Calu3 (cell line): ENCODE data around the gene DDX31. TPM values are rescaled to one million over a fixed set of nuclear protein-coding genes. Genes with fewer than 3 reads are reported as not detected.
"Not testable (repeated sequence)": the region's sequence is repeated elsewhere in the genome, so short reads cannot be mapped to it uniquely, and the experiment has no call there.

ENCODE experiments used
- BruUV-seq: library from RNA; stranded (reverse); fragments of 400-500 nt; replicated peaks from 2 replicates; lab custom pipeline; 2021; lab: Mats Ljungman, UMichigan
- CTCF ChIA-PET: fragments of 300-600 bp; sonication (Branson Sonifier 250); formaldehyde crosslinking; loops from one replicate; lab custom pipeline; 2022; ENCODE audit warnings: antibody characterized with exemption; lab: Charles Lee
- DNase-seq: peaks from one replicate; pipeline ENCODE4 v3.0.0; 2022
- H3K27ac Mint-ChIP-seq: one replicate; pipeline ENCODE4 v1.8.0; 2022; ENCODE audit warnings: mixed read lengths; ENCODE audit not compliant: unreplicated experiment
- H3K27me3 Mint-ChIP-seq: one replicate; pipeline ENCODE4 v1.8.0; 2022; ENCODE audit warnings: mixed read lengths; ENCODE audit not compliant: unreplicated experiment
- H3K36me3 Mint-ChIP-seq: one replicate; pipeline ENCODE4 v1.8.0; 2022; ENCODE audit warnings: mild to moderate bottlenecking, moderate library complexity, mixed read lengths; ENCODE audit not compliant: insufficient read depth, unreplicated experiment
- H3K4me1 Mint-ChIP-seq: one replicate; pipeline ENCODE4 v1.8.0; 2022; ENCODE audit warnings: mild to moderate bottlenecking, low read depth, mixed read lengths; ENCODE audit not compliant: unreplicated experiment
- H3K4me3 Mint-ChIP-seq: one replicate; pipeline ENCODE4 v1.8.0; 2022; ENCODE audit warnings: mild to moderate bottlenecking, low read depth, moderate library complexity, mixed read lengths; ENCODE audit not compliant: unreplicated experiment
- H3K9me3 Mint-ChIP-seq: one replicate; pipeline ENCODE4 v1.8.0; 2022; ENCODE audit warnings: low read depth, mixed read lengths; ENCODE audit not compliant: unreplicated experiment
- CTCF ChIP-seq: fragments of 200-600 bp; IDR thresholded peaks from one replicate; pipeline ENCODE4 v1.8.0; 2022; ENCODE audit warnings: antibody characterized with exemption; ENCODE audit not compliant: unreplicated experiment
- intact Hi-C: fragments of 100-400 bp; cut with micrococcal nuclease; formaldehyde crosslinking; loops from one replicate; pipeline ENCODE4 v1.10.0; 2022; ENCODE audit not compliant: unreplicated experiment
- total RNA-seq: library from RNA; stranded (reverse); gene quantifications from 2 replicates; pipeline ENCODE4 v1.2.3, GENCODE V29; 2022

DDX31 gene
- total RNA-seq, 1 experiment from 2014 or later: 18.4 TPM

- intact Hi-C loops: no loop called here
- Mint-ChIP-seq H3K4me3 (no peak overlapping the region), H3K27ac (no peak overlapping the region), H3K4me1 (no peaks in the 10 kb centered on the region), H3K9me3 (no peaks in the 10 kb centered on the region), H3K27me3 (peaks cover 32% of the 10 kb centered on the region), H3K36me3 (no peaks in the 10 kb centered on the region)
- no peak for TF ChIP-seq CTCF
- BruUV-seq: no TSS peak
- no peak for DNase-seq
- CTCF ChIA-PET: interaction anchor here (0.6 to 0.7 kb wide), 2 partner anchors 216 to 950 kb away, joined by 3 to 4 read pairs; no protein-coding TSS in a partner anchor
Measured at GRCh38 chr9:132712753-132713152, 43.0 kb upstream of the DDX31 start.

- no peaks in the 10 kb centered on the region for H3K4me1 Mint-ChIP-seq
- CTCF ChIA-PET: interaction anchor here (0.7 kb wide), 1 partner anchor 801 kb away, joined by 3 read pairs; no protein-coding TSS in a partner anchor
- no TSS peak for BruUV-seq
- no peaks in the 10 kb centered on the region for H3K9me3 Mint-ChIP-seq
- no peak overlapping the region for H3K4me3 Mint-ChIP-seq
- no peak overlapping the region for H3K27ac Mint-ChIP-seq
- H3K36me3 Mint-ChIP-seq: no peaks in the 10 kb centered on the region
- TF ChIP-seq CTCF: no peak
- DNase-seq: no peak
- H3K27me3 Mint-ChIP-seq: peaks cover 31% of the 10 kb centered on the region
- intact Hi-C loops: no loop called here
Measured at GRCh38 chr9:132711846-132712245, 42.1 kb upstream of the DDX31 start.

GRCh38 chr9:132711152-132711551 is 41.4 kb upstream of the DDX31 start:
- DNase-seq, intact Hi-C loops, H3K4me3 Mint-ChIP-seq, H3K9me3 Mint-ChIP-seq, H3K4me1 Mint-ChIP-seq, BruUV-seq, H3K36me3 Mint-ChIP-seq, CTCF ChIA-PET, H3K27ac Mint-ChIP-seq: not testable (repeated sequence)
- H3K27me3 Mint-ChIP-seq: peaks cover 38% of the 10 kb centered on the region

GRCh38 chr9:132710333-132710732 is 40.5 kb upstream of the DDX31 start:
- peaks cover 39% of the 10 kb centered on the region for H3K27me3 Mint-ChIP-seq
- H3K4me3 Mint-ChIP-seq: no peak overlapping the region
- no peaks in the 10 kb centered on the region for H3K9me3 Mint-ChIP-seq
- no peak overlapping the region for H3K27ac Mint-ChIP-seq
- H3K4me1 Mint-ChIP-seq: no peaks in the 10 kb centered on the region
- BruUV-seq: no TSS peak
- TF ChIP-seq CTCF: no peak
- DNase-seq: no peak
- intact Hi-C loops: no loop called here
- CTCF ChIA-PET: no interaction called here
- no peaks in the 10 kb centered on the region for H3K36me3 Mint-ChIP-seq

GRCh38 chr9:132708769-132709430 is 39.1 kb upstream of the DDX31 start:
- Mint-ChIP-seq H3K27me3 (peaks cover 39% of the 10 kb centered on the region), H3K36me3 (no peaks in the 10 kb centered on the region), H3K4me3 (no peak overlapping the region), H3K9me3 (no peaks in the 10 kb centered on the region), H3K27ac (no peak overlapping the region), H3K4me1 (no peaks in the 10 kb centered on the region)
- TF ChIP-seq CTCF: no peak
- intact Hi-C loops: no loop called here
- CTCF ChIA-PET: no interaction called here
- no peak for DNase-seq
- BruUV-seq: no TSS peak
